GM18517 (cell line): ENCODE results near the gene INO80D.
"Not testable (repeated sequence)": the region's sequence is repeated elsewhere in the genome, so short reads cannot be mapped to it uniquely, and the experiment has no call there.

Source experiments
- ATAC-seq: cut with Tn5 transposase; IDR thresholded peaks from one replicate; pipeline ENCODE4 v1.9.1; 2021; ENCODE audit warnings: mild to moderate bottlenecking, moderate library complexity; ENCODE audit not compliant: unreplicated experiment

INO80D gene

GRCh38 chr2:206033452-206033851 is 52.5 kb downstream of the INO80D start:
- ATAC-seq, result not testable (repeated sequence)

- ATAC-seq, result no peak
Observed at GRCh38 chr2:206031950-206032567, 53.9 kb downstream of the INO80D start.

GRCh38 chr2:206031162-206031784 is 54.7 kb downstream of the INO80D start:
- ATAC-seq, result no peak

GRCh38 chr2:206028101-206028500 is 57.9 kb downstream of the INO80D start:
- no peak for ATAC-seq

GRCh38 chr2:206023183-206023582 is 62.8 kb downstream of the INO80D start:
- no peak for ATAC-seq

GRCh38 chr2:206020171-206020570 is 65.8 kb downstream of the INO80D start:
- ATAC-seq, result no peak

- ATAC-seq, result not testable (repeated sequence)
Observed at GRCh38 chr2:206015746-206016145, 70.2 kb downstream of the INO80D start.

GRCh38 chr2:206011795-206012194 is 74.2 kb downstream of the INO80D start:
- ATAC-seq, result no peak

- no peak for ATAC-seq
Observed at GRCh38 chr2:206011018-206011614, 74.9 kb downstream of the INO80D start.

- no peak for ATAC-seq
Observed at GRCh38 chr2:206004004-206004693, 81.8 kb downstream of the INO80D start.

- ATAC-seq, result no peak
Observed at GRCh38 chr2:206002440-206002839, 83.5 kb downstream of the INO80D start.

GRCh38 chr2:206001912-206002311 is 84.1 kb downstream of the INO80D start:
- no peak for ATAC-seq

GRCh38 chr2:206000776-206001175 is 85.2 kb downstream of the INO80D start:
- no peak for ATAC-seq

- ATAC-seq, result no peak
Observed at GRCh38 chr2:205998583-205998982, 87.4 kb downstream of the INO80D start.

- ATAC-seq, result no peak
Observed at GRCh38 chr2:205996161-205996560, 89.8 kb downstream of the INO80D start.

GRCh38 chr2:205995260-205995659 is 90.7 kb downstream of the INO80D start:
- no peak for ATAC-seq

GRCh38 chr2:205994344-205994743 is 91.6 kb downstream of the INO80D start:
- no peak for ATAC-seq

GRCh38 chr2:205990104-205990503 is 95.9 kb downstream of the INO80D start:
- no peak for ATAC-seq

- no peak for ATAC-seq
Observed at GRCh38 chr2:205989271-205990071, 96.5 kb downstream of the INO80D start.

- not testable (repeated sequence) for ATAC-seq
Observed at GRCh38 chr2:205988681-205989080, 97.3 kb downstream of the INO80D start.

- ATAC-seq, result no peak
Observed at GRCh38 chr2:205988274-205988673, 97.7 kb downstream of the INO80D start.
